GM12873 (cell line): ENCODE measurements around the gene SFXN2.

Experiments
- CTCF ChIP-seq: IDR thresholded peaks from 2 replicates; pipeline ENCODE4 v1.5.1; 2012; ENCODE audit warnings: low read depth, mild to moderate bottlenecking, moderate library complexity, low read length, control low read depth; ENCODE audit not compliant: insufficient read depth; ENCODE audit errors: missing control alignments

The SFXN2 gene

GRCh38 chr10:102673236-102673818 lies 41.1 kb upstream of the SFXN2 start:
- no peak for TF ChIP-seq CTCF

GRCh38 chr10:102673819-102674511 lies 40.5 kb upstream of the SFXN2 start:
- no peak for TF ChIP-seq CTCF

- no peak for TF ChIP-seq CTCF
Measured at GRCh38 chr10:102674566-102674965, 39.9 kb upstream of the SFXN2 start.

- no peak for TF ChIP-seq CTCF
Measured at GRCh38 chr10:102675011-102675665, 39.3 kb upstream of the SFXN2 start.

GRCh38 chr10:102675666-102676533 lies 38.5 kb upstream of the SFXN2 start:
- TF ChIP-seq CTCF = no peak

GRCh38 chr10:102676534-102677315 lies 37.7 kb upstream of the SFXN2 start:
- TF ChIP-seq CTCF = no peak
